ENCODE results near the gene TRIM21. TPM values are rescaled to one million over a fixed set of nuclear protein-coding genes. Genes with fewer than 3 reads are reported as not detected.

The TRIM21 gene
- 6.8 and 21.4 TPM in 2 replicates for total RNA-seq

GRCh38 chr11:4393209-4393857, at the start of gene TRIM21:
TSS of gene TRIM21 (minus strand) at chr11:4393702. CDS start at chr11:4390409, 3,293 bp downstream.

GRCh38 chr11:4368286-4368685, 25.2 kb downstream of the TRIM21 start, which contains the start of gene OR52B4:
TSS of gene OR52B4 (minus strand) at chr11:4368386. CDS start at chr11:4368295, 91 bp downstream.

Other genes starting within 250 kb of the TRIM21 start
- not detected in 2 replicates for gene OR52B4, start 25.3 kb downstream of the TRIM21 start, total RNA-seq
- gene OR52K2, start 55.6 kb upstream of the TRIM21 start, total RNA-seq: not detected in 2 replicates
- gene OR52K1, start 88.9 kb upstream of the TRIM21 start, total RNA-seq: not detected in 2 replicates
- not detected in 2 replicates for gene OR52M1, start 151.5 kb upstream of the TRIM21 start, total RNA-seq
- gene OR52I2, start 188.0 kb upstream of the TRIM21 start, total RNA-seq: under 0.01 TPM in 1 of 2 replicates, not detected in the other
- not detected in 2 replicates for gene OR52I1, start 200.3 kb upstream of the TRIM21 start, total RNA-seq
- 5.8 and 7.2 TPM in 2 replicates for gene TRIM68, start 214.5 kb upstream of the TRIM21 start, total RNA-seq
- not detected in 2 replicates for gene OR51D1, start 243.8 kb upstream of the TRIM21 start, total RNA-seq

All from tracheal epithelial cell (primary cell).